ENCODE results near the gene COL2A1.

The COL2A1 gene

DNA sequence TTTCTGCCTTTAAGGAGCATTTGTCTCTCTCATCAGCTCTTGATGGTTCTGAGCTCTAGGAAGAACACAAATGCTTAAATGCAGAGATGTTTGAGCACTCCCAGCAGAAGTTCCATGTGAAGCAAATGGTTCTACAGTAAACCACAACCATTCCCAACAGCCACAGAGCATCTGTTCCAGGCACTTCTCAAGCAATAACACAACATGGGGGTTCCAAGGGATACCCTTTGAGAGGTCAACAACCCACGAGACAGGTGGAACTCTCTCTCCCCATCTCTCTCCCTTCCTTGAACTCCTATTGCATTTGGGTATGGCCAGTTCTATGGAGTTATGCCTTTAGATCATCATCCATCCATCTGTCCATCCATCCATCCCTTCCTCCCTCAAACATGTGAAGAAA is 5.2 kb upstream of the COL2A1 start:
- no peak for DNase-seq

DNA sequence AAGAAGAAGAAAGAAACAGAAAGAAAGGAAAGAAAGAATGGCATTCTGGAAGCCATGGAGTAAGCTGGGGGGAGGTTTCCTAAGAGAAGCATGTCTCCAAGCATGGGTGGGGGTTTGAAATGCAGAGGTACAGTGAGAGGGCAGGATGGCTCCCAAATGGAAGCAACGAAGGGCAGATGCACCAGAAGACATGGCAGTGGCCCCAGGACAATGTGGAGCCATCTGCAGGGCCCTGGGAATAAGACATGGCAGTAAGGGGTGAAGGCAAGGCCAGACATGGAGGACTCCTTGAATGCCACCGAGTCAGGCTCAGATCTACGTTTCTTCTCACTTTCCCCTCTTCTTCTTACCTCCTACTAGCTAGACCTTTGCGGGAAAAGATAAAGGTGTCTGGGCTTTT is 4.7 kb upstream of the COL2A1 start:
- DNase-seq, result no peak

DNA sequence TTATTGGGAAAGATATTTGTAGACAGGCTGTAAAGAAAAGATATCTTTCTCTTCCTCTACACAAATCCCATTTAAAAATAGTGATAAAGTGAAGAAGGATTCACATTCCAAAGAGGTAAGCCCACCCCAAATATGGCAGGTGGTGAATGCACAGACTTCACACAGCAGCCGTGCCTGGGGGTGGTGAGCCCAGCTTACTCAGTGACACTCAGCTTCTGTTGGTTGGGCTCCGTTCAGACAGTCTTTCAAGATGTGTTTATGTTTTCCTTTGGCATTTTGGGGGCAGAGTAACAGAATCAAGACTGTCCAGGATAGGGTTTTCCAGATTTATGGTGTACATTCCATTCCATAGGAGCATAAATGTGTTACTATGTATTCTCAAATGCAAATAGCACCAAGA is 4.1 kb upstream of the COL2A1 start:
- no peak for DNase-seq

DNA sequence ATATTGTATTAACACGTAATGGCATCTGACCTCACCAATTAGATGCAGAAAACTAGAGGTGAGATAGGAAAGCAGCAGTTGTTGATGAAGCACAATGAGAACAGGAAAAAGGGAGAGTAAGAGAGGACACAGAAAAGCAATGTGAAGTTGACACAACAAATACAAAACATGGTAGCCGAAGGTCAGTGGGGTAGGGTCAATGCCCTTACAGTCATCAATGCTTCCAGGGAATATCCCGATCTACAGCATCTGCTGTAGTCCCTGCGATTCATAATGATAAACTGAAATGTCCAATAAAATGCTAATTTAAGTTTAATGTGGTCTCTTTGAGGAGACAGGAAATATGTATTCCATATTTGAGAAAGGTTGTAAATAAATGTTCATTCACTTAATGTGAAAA is 2.9 kb upstream of the COL2A1 start:
- DNase-seq, result no peak

DNA sequence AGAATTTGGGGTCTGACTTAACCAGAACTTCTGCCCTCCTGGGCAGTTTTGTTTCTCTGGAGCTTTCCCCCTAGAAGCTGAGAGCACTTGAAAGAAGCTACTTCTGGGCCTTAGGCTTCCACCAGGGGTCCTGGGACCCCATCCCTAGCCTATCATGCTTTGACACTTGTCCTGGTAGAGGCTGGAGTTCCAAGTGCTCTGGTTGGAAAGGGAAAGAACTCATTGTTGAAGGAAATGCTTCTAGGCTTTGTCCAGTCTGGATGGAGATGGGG is 1.4 kb upstream of the COL2A1 start:
- no peak for DNase-seq

DNA sequence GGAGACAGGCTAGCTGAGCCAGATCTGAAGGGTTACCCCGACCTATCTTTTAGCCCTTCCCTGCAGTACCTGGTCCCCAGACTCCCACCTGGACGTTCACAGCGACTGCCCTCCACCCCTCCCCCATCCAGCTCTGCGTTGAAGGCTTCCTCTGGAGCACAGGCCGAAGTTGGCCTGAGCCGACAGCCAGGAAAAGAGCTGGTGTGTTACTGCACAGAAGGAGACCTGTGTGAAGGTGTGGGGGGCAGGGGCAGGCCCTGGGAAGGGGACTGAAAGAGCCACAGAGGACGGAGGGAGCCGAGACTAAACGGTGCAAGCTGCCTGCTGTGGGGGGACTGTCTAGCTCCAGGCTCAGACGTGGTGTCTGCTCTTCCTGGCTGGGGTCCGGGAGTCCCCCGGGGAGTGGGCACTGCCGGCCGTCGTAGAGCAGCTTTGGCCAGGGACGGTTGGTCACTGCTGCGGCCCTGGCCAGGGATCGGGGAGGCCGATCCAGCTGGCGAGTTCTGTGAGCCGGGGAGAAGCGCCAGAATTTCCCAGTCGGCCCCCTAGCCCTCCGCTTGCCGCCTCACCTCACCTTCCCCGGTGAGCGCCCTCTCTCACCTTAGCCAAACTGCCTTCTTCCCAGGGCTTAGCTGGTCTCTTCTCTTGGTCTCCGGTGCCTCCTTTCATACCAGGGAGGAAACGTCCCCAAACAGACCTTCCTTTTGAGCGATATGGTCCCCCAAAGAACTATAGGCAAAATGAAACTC is 899 bp upstream of the COL2A1 start:
- no peak for DNase-seq

DNA sequence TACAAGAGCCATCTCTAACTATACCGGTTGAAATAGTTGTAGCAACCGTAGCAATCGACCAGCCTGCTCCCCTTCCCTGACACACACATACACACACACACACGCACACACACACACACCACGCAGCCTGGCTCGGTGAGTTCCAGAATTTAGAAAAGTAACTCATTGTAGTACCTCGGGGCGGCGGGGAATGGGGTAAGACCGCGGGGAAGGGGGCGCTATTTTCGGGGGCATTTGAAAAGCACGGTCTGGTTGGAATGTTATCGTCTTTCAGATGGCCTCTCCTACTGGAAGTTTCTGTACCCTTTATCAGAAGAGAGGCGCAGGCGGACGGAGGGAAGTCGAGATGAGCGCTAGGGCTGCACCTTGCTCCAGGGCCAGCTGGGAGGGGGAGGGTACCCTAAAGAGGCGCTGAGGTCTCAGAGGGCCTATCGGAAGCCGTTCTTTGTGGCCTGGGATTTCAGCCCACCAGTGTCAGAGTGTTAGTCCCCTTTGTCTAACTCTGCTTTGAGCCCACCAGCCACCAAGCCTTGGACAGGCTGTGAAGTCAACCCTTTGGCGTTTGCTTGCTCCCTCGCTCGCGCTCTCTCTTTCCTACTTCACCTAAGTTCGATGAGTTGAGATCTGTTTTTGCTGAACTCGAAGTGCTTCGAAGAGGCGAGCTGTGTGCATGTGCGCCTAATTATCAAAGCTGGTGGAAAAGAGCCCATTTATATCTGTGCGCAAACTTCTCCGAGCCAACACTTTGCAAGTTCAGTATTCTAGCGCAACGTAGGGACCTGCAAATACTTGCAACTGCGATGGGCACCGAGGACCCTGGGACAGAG is 837 bp downstream of the COL2A1 start:
- DNase-seq, result no peak

DNA sequence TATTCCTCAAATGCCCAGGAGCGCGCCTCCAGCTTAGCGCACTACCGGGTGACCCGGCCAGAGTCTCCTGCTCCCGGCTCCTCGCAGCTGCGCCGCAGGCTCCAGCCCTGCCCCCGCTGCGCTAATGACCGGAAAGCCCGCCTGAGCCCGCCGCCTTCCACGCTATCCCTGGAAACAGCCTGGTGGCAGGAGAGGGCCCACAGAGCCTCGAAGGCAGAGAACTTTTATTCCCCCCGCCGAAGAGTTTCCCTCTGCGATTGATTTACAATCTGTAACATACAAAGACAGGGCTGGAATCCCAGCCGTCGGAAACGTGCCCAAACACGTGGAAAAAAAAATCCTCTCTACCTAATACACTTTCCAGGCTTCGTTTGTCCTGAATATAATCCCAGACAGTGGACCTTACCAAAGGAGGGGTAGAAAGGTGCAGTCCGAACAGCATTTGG is 1.5 kb downstream of the COL2A1 start:
- peak; percentile 11 for DNase-seq

DNA sequence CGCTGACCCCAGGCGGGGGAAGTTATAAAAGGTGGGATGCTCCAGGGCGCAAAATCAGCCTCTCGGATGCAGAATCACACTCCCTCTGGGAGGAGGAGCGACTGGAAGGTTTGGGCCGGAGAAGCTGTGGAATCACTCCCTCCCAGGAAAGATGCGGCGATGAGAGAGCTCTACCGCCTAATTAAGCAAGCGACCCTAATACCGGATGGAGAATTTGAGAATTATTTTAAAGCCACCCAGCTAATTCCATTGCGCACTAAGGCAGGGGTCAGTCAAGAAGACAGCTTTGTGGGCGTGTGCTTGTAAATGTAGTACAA is 1.9 kb downstream of the COL2A1 start:
- no peak for DNase-seq

DNA sequence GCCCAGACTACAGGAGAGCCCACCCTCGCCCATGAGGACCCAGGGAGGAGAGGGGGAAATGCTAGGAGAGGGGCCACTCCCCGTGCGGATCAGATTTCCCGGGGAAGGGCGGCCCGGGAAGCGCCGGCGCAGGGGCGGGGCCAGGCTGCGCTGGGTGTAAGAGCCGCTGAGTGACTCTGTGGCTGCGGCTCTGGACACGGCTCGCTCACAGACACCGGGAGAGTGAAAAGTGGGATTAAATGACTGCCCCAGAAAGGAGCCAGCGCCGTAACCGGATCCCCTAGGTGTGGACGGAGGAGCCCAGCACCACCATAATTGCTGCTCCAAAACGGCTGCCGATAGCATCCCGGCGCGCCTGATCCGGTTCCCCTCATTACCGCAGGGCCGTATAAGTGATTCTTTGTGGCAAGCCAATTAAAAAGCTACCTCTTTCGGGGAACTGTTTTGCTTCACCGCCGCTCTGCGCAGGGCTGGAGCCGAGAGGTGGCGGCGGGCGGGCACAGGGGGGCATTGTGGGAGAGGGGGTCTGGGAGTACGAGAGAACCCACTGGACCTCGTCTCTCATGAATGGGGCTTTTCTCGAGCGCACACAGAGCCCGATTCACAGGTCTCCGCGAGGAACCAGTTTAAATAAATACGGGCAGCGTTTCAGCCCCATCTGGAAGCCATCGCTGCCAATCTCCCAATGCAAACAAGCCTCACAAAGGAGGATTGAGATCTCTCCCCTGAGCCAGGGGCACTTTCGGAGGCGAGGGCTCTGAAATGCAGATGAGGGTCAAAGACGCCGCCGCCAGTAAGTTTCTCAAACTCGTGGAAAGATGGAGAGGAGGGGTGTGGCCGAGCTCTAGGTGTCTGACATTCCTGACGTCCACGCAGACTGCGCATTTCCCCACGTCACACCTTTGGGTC is 2.5 kb downstream of the COL2A1 start:
- DNase-seq, result peak; percentile 41

DNA sequence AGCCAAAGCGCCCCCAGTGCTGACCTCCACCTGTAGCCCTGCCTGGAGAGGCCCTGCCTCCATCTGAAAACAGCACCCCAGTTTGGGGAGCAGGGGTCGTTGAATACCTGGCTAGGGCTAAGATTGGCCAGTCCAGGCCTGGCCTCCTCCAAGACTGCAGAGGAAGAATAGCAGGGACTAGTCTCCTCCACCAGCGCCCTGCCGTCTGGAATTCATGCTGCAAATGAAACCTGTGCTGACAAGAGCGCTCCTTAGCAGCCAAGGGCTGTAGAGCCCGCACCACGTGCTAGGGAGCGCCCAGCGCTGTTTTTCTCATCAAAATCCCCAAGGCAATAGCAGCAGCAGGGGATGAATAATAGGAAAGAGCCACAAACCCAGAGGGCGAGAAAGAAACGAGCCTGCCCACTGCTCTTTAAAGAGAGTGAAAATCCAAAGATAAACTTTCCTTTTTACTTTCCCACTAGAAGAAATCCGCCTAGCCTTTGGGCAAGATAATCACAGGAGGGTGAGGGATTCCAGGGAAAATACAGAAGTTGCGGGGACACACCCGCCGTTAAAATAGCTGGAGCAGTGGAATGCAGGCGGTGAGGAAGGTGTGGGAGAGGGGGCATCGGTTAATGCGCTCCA is 3.3 kb downstream of the COL2A1 start:
- DNase-seq, result peak; percentile 65

DNA sequence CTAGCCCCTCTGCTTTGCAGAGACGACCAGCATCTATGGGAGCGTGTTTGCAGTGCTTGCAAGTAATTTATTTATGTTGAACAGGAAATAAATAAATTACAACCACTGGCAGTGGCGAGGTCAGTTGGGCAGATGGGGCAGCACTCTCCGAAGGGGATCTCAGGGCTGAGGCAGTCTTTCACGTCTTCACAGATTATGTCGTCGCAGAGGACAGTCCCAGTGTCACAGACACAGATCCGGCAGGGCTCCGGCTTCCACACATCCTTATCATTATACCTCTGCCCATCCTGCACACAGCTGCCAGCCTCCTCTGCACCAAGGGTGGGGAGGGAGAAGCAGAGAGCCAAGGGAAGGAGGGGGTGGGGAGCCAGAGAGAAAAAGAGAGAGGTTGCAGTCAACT is 4.5 kb downstream of the COL2A1 start:
- no peak for DNase-seq

DNA sequence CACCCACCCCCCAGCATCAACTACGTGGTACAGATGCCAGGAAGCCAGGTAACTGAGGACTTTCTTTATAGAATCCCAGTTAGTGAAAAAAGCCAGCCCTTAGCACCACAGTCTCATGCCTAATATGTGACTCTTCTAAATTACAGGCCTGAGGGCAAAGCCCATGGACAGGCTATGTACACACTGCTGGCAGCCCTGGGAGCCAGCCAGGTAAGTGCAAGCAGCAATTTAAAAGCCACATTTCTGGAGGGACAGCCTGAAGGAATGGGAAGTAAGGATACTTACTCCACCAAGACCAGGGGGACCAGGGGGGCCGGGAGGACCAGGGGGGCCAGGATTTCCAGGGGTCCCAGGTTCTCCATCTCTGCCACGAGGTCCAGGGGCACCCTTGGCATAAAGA is 7.0 kb downstream of the COL2A1 start:
- no peak for DNase-seq

DNA sequence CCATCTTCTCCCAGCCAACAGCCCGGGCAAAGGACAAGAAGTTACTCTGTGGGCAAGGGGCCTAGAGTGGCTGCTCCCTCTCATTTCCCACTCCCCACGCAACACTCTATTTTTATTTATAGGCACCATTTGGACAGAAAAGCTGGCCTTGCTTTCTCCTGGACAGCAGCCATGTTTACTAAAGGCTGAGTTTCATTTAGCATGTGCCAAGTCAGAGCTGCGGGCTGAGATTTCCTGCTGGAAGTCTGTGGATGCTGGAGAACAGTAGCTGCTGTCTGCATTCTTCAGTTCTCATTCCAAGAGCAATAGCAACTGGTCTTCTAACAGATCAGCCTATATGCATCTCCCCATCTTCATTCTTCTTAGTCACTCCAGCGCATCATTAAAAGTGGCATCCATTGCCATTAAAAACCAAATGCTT is 8.3 kb downstream of the COL2A1 start:
- peak; percentile 33 for DNase-seq

DNA sequence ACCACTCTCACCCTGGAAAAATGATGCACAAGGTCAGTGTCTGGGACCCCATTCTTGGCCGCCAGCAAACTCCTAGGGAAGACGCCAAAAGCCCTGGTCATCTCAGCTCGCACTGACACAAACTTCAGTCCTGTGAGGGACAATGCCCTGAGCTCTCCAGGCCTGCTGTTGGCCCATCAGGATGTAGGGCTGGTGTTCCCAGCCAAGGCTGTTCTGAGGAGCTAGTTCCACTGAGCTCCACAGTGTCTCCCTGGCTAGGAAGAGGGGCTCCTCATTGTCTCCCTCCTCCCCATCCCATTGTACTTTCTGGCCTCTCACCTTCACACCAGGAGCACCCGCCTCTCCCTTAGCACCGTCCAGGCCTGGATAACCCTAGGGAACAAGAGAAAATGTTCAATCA is 10.8 kb downstream of the COL2A1 start:
- DNase-seq, result no peak

DNA sequence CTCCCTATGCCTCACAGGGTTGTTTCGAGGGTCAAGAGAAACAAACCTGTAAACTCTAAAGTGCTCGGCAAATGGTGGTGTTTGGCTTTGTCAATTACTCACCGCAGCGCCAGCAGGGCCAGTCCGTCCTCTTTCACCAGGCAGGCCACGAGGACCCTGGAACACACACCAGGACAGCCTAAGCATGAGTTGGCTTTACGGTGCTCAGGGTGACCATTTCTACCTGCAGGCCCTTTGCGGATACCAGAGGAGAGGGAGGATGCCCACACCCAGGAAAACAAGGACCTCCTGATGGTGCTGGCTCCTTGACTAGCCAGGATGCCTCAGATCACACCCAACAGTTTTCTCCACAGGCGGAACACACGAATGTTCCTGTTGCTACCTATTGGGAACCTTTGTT is 11.5 kb downstream of the COL2A1 start:
- no peak for DNase-seq

DNA sequence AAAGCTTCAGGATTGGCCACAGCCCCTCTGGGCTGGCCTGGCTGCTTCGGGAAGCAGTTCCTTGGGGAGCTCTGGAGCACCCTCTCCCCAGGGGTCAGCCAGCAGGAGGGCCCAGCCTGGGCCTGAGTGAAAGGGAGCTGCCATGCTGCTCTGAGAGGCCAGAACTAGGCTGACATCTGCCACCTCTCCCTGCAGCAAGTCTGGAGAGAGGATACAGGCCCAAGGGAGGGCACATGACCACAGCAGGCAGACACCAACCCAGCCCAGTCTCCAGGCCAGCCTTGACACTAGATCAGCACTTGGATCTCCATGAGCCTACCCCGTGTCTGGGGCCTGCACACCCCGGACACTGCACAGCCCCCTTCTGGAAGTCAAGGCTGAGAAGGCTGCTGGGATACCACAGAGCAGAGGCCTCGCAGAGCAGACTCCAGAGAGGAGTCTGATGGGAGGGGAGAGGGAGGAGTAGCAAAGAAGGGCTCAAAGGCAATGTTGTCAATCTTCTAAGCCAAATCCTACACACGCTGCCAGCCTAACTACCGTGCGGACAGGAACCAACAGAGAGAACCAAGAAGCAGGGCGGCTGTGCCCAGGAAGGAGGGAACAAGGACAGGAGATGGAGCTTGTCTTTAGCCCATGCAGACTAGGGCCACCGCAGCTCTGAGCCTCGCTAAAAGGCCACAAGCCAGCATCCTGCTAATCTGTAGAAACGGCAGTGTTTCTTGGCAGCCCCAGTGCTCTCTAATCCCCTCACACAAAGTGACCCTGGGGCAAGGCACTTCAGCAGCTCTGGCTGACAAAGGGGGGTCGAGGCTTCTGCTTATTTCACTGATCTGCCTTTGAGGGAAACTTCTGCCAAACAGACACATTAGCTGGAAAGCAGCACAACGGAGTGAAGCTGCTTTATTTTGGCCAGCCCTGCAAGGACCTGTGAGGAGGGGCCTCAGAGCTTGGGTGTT is 12.9 kb downstream of the COL2A1 start:
- DNase-seq, result no peak

DNA sequence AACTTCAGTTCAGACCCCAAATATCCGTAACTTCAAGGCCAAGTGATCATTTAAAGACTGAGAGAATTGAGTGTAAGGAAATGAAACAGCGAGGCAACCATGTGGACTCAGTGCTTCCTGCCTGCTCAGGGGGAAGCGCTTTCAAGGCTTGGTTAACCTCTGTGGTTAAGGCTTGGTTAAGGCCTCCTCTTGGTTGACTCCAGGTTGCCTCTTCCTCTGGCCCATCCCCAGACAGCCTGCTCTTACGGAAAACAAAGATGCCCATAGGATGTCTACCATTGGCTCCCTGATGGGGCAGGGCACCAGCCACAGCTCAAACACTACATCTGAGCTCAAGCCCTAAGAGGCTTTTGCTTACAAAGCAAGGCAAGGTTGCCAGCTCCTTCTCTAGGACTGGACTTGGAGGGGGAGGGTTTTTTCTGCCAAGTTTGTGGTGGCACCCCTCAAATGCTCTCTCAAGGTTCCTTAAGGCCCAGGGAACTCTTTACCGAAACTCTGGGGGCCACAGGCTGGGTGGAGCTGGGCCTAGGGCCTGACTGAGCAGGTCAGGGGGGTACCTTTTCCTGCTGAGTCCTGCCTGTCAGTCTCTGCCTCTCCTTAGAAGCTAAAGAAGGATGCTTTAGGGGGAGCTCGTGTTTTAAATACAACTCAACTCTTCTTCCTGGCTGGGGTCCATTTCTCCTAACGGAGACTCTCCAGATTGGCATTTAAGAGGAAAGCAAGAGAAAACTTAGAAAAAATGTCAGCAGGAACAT is 13.7 kb downstream of the COL2A1 start:
- peak; percentile 25 for DNase-seq

DNA sequence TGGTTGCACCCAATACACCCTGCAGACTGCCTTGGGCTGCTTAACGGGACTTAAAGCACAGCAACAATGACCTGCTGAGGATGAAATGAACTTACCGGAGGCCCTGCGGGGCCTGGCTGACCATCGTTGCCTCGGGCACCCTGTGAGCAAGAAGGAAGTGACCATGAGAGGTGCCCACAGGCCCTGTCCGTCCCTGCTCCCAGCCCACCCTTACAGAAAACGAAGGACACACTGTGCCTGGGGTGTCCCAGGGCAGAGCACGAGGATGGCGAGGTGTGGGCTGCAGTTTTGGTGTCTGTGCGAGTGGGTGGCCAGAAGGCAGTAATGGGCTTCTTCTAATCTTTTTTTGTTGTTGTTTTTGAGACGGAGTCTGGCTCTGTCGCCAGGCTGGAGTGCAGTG is 14.6 kb downstream of the COL2A1 start:
- no peak for DNase-seq

DNA sequence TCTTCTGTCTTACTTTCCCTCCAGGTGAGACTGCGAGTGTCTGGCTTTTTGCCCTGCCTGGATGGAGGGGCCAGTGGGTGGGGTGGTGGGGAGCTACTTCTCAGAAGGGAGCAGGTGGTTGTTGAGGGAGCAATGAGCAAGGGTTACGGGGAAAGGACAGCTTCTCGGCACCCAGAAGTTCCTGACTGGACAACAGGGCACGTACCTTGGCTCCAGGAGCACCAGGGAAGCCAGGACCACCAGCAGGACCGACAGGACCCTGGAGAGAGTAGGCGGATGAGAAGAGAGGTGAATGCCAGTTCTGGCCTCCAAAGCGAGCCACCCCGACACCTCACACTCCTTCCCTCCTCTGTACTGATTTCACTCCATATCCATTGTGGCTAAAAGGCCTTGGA is 15.3 kb downstream of the COL2A1 start:
- DNase-seq, result no peak
